ENCODE measurements around the gene NTM. TPM values are rescaled to one million over a fixed set of nuclear protein-coding genes. Genes with fewer than 3 reads are reported as not detected.

Gene NTM
- total and polyA plus RNA-seq, 9 donors = 8.5 to 37.1 (median 22.6) TPM

GRCh38 chr11:132137289-132137980 is 767.0 kb downstream of the NTM start:
- no peak for DNase-seq
- H3K27ac ChIP-seq (ENCODE audit: low read length) = no peak overlapping the region
- 80% methylated on average over 12 of the region's 12 CpGs for WGBS (ENCODE audit: insufficient coverage)
- H3K9me3 ChIP-seq (replicated peaks; ENCODE audit: control insufficient read depth, low read depth, low read length) = no peaks in the 10 kb centered on the region
- H3K4me1 ChIP-seq (ENCODE audit: control insufficient read depth, insufficient read depth, low read length) = no peaks in the 10 kb centered on the region
- H3K27me3 ChIP-seq (ENCODE audit: control insufficient read depth, insufficient read depth, low read length) = no peaks in the 10 kb centered on the region
- H3K4me3 ChIP-seq (ENCODE audit: low read length) = no peak overlapping the region
- H3K36me3 ChIP-seq (ENCODE audit: control insufficient read depth, insufficient read depth, low read length) = no peaks in the 10 kb centered on the region

GRCh38 chr11:132137981-132138313 is 767.5 kb downstream of the NTM start:
- DNase-seq = no peak
- Histone ChIP-seq H3K27me3 (ENCODE audit: control insufficient read depth, insufficient read depth, low read length) (no peaks in the 10 kb centered on the region), H3K4me3 (ENCODE audit: low read length) (no peak overlapping the region), H3K4me1 (ENCODE audit: control insufficient read depth, insufficient read depth, low read length) (no peaks in the 10 kb centered on the region), H3K36me3 (ENCODE audit: control insufficient read depth, insufficient read depth, low read length) (no peaks in the 10 kb centered on the region), H3K27ac (ENCODE audit: low read length) (no peak overlapping the region), H3K9me3 (replicated peaks; ENCODE audit: control insufficient read depth, low read depth, low read length) (no peaks in the 10 kb centered on the region)
- 57% methylated on average over 1 of the region's 3 CpGs for WGBS (ENCODE audit: insufficient coverage)

GRCh38 chr11:132139181-132139580 is 768.8 kb downstream of the NTM start:
- 100% methylated on average over 2 of the region's 2 CpGs for WGBS (ENCODE audit: insufficient coverage)
- Histone ChIP-seq H3K27me3 (ENCODE audit: control insufficient read depth, insufficient read depth, low read length) (no peaks in the 10 kb centered on the region), H3K4me1 (ENCODE audit: control insufficient read depth, insufficient read depth, low read length) (no peaks in the 10 kb centered on the region), H3K9me3 (replicated peaks; ENCODE audit: control insufficient read depth, low read depth, low read length) (no peaks in the 10 kb centered on the region), H3K27ac (ENCODE audit: low read length) (no peak overlapping the region), H3K36me3 (ENCODE audit: control insufficient read depth, insufficient read depth, low read length) (no peaks in the 10 kb centered on the region), H3K4me3 (ENCODE audit: low read length) (no peak overlapping the region)
- DNase-seq = no peak

- no peaks in the 10 kb centered on the region for H3K4me1 ChIP-seq (ENCODE audit: control insufficient read depth, insufficient read depth, low read length)
- no peak for DNase-seq
- no peaks in the 10 kb centered on the region for H3K36me3 ChIP-seq (ENCODE audit: control insufficient read depth, insufficient read depth, low read length)
- no peak overlapping the region for H3K4me3 ChIP-seq (ENCODE audit: low read length)
- H3K9me3 ChIP-seq (replicated peaks; ENCODE audit: control insufficient read depth, low read depth, low read length) = no peaks in the 10 kb centered on the region
- H3K27ac ChIP-seq (ENCODE audit: low read length) = no peak overlapping the region
- H3K27me3 ChIP-seq (ENCODE audit: control insufficient read depth, insufficient read depth, low read length) = no peaks in the 10 kb centered on the region
- no CpG with 5 or more reads among the region's 3 CpGs for WGBS (ENCODE audit: insufficient coverage)
Measured at GRCh38 chr11:132140056-132140455, 769.6 kb downstream of the NTM start.

GRCh38 chr11:132142121-132142520 is 771.7 kb downstream of the NTM start:
- H3K9me3 ChIP-seq (replicated peaks; ENCODE audit: control insufficient read depth, low read depth, low read length) = no peaks in the 10 kb centered on the region
- 80% methylated on average over 1 of the region's 9 CpGs for WGBS (ENCODE audit: insufficient coverage)
- H3K4me3 ChIP-seq (ENCODE audit: low read length) = no peak overlapping the region
- H3K27me3 ChIP-seq (ENCODE audit: control insufficient read depth, insufficient read depth, low read length) = no peaks in the 10 kb centered on the region
- H3K36me3 ChIP-seq (ENCODE audit: control insufficient read depth, insufficient read depth, low read length) = no peaks in the 10 kb centered on the region
- H3K4me1 ChIP-seq (ENCODE audit: control insufficient read depth, insufficient read depth, low read length) = no peaks in the 10 kb centered on the region
- no peak for DNase-seq
- no peak overlapping the region for H3K27ac ChIP-seq (ENCODE audit: low read length)

GRCh38 chr11:132142554-132142953 is 772.1 kb downstream of the NTM start:
- H3K27ac ChIP-seq (ENCODE audit: low read length) = no peak overlapping the region
- H3K27me3 ChIP-seq (ENCODE audit: control insufficient read depth, insufficient read depth, low read length) = no peaks in the 10 kb centered on the region
- no peak overlapping the region for H3K4me3 ChIP-seq (ENCODE audit: low read length)
- no peaks in the 10 kb centered on the region for H3K4me1 ChIP-seq (ENCODE audit: control insufficient read depth, insufficient read depth, low read length)
- H3K36me3 ChIP-seq (ENCODE audit: control insufficient read depth, insufficient read depth, low read length) = no peaks in the 10 kb centered on the region
- WGBS (ENCODE audit: insufficient coverage) = 86% methylated on average over 12 of the region's 12 CpGs
- DNase-seq = no peak
- H3K9me3 ChIP-seq (replicated peaks; ENCODE audit: control insufficient read depth, low read depth, low read length) = no peaks in the 10 kb centered on the region

GRCh38 chr11:132147464-132147863 is 777.0 kb downstream of the NTM start:
- Histone ChIP-seq H3K4me3 (ENCODE audit: low read length) (no peak overlapping the region), H3K27me3 (ENCODE audit: control insufficient read depth, insufficient read depth, low read length) (no peaks in the 10 kb centered on the region), H3K4me1 (ENCODE audit: control insufficient read depth, insufficient read depth, low read length) (no peaks in the 10 kb centered on the region), H3K27ac (ENCODE audit: low read length) (no peak overlapping the region), H3K9me3 (replicated peaks; ENCODE audit: control insufficient read depth, low read depth, low read length) (no peaks in the 10 kb centered on the region), H3K36me3 (ENCODE audit: control insufficient read depth, insufficient read depth, low read length) (no peaks in the 10 kb centered on the region)
- no peak for DNase-seq
- WGBS (ENCODE audit: insufficient coverage) = 81% methylated on average over 4 of the region's 7 CpGs

GRCh38 chr11:132154781-132155180 is 784.4 kb downstream of the NTM start:
- no peaks in the 10 kb centered on the region for H3K9me3 ChIP-seq (replicated peaks; ENCODE audit: control insufficient read depth, low read depth, low read length)
- no peaks in the 10 kb centered on the region for H3K36me3 ChIP-seq (ENCODE audit: control insufficient read depth, insufficient read depth, low read length)
- H3K4me3 ChIP-seq (ENCODE audit: low read length) = no peak overlapping the region
- no peaks in the 10 kb centered on the region for H3K4me1 ChIP-seq (ENCODE audit: control insufficient read depth, insufficient read depth, low read length)
- DNase-seq = no peak
- H3K27ac ChIP-seq (ENCODE audit: low read length) = no peak overlapping the region
- no peaks in the 10 kb centered on the region for H3K27me3 ChIP-seq (ENCODE audit: control insufficient read depth, insufficient read depth, low read length)
- WGBS (ENCODE audit: insufficient coverage) = 67% methylated on average over 1 of the region's 4 CpGs

- Histone ChIP-seq H3K36me3 (ENCODE audit: control insufficient read depth, insufficient read depth, low read length) (no peaks in the 10 kb centered on the region), H3K4me3 (ENCODE audit: low read length) (no peak overlapping the region), H3K27ac (ENCODE audit: low read length) (no peak overlapping the region), H3K27me3 (ENCODE audit: control insufficient read depth, insufficient read depth, low read length) (no peaks in the 10 kb centered on the region), H3K9me3 (replicated peaks; ENCODE audit: control insufficient read depth, low read depth, low read length) (no peaks in the 10 kb centered on the region), H3K4me1 (ENCODE audit: control insufficient read depth, insufficient read depth, low read length) (no peaks in the 10 kb centered on the region)
- DNase-seq = no peak
- 74% methylated on average over 2 of the region's 3 CpGs for WGBS (ENCODE audit: insufficient coverage)
Measured at GRCh38 chr11:132158091-132158490, 787.7 kb downstream of the NTM start.

GRCh38 chr11:132158696-132159095 is 788.3 kb downstream of the NTM start:
- Histone ChIP-seq H3K27me3 (ENCODE audit: control insufficient read depth, insufficient read depth, low read length) (no peaks in the 10 kb centered on the region), H3K27ac (ENCODE audit: low read length) (no peak overlapping the region), H3K4me3 (ENCODE audit: low read length) (no peak overlapping the region), H3K9me3 (replicated peaks; ENCODE audit: control insufficient read depth, low read depth, low read length) (no peaks in the 10 kb centered on the region), H3K4me1 (ENCODE audit: control insufficient read depth, insufficient read depth, low read length) (no peaks in the 10 kb centered on the region), H3K36me3 (ENCODE audit: control insufficient read depth, insufficient read depth, low read length) (no peaks in the 10 kb centered on the region)
- DNase-seq = no peak
- WGBS (ENCODE audit: insufficient coverage) = 83% methylated on average over 1 of the region's 2 CpGs

Measured in muscle of leg (tissue), 11 donors.